ENCODE results near the gene PSMC1.
"Not testable (repeated sequence)": the region's sequence is repeated elsewhere in the genome, so short reads cannot be mapped to it uniquely, and the experiment has no call there.

PSMC1 gene

GRCh38 chr14:90256354-90257131 lies at the start of gene PSMC1:
Gene PSMC1 (plus strand): TSS chr14:90256553. CDS start chr14:90256598, 45 bp downstream.
- H3K4me3 ChIP-seq (ENCODE audit: low read length): peak within 1 kb of the TSS; percentile 96
- no peak for TF ChIP-seq CTCF (IDR thresholded peaks at IDR 0.05; ENCODE audit: insufficient read depth, low read depth, low read length, missing control alignments)
- peak; percentile 94 for DNase-seq (ENCODE audit: low read depth)

- no peak for DNase-seq (ENCODE audit: low read depth)
- H3K4me3 ChIP-seq (ENCODE audit: low read length): no peak overlapping the region
- TF ChIP-seq CTCF (IDR thresholded peaks at IDR 0.05; ENCODE audit: insufficient read depth, low read depth, low read length, missing control alignments): no peak
These were observed 43.1 kb upstream of the PSMC1 start for GRCh38 chr14:90213099-90213748.

- no peak overlapping the region for H3K4me3 ChIP-seq (ENCODE audit: low read length)
- DNase-seq (ENCODE audit: low read depth): no peak
- no peak for TF ChIP-seq CTCF (IDR thresholded peaks at IDR 0.05; ENCODE audit: insufficient read depth, low read depth, low read length, missing control alignments)
These were observed 27.9 kb upstream of the PSMC1 start for GRCh38 chr14:90228478-90228877.

- not testable (repeated sequence) for DNase-seq (ENCODE audit: low read depth); H3K4me3 ChIP-seq (ENCODE audit: low read length)
These were observed 26.4 kb upstream of the PSMC1 start for GRCh38 chr14:90229942-90230341.

GRCh38 chr14:90235179-90235976 lies 21.0 kb upstream of the PSMC1 start:
- peak; percentile 66 for DNase-seq (ENCODE audit: low read depth)
- peak; percentile 84 for TF ChIP-seq CTCF (IDR thresholded peaks at IDR 0.05; ENCODE audit: insufficient read depth, low read depth, low read length, missing control alignments)
- H3K4me3 ChIP-seq (ENCODE audit: low read length): no peak overlapping the region

GRCh38 chr14:90239139-90239538 lies 17.2 kb upstream of the PSMC1 start:
- no peak for TF ChIP-seq CTCF (IDR thresholded peaks at IDR 0.05; ENCODE audit: insufficient read depth, low read depth, low read length, missing control alignments)
- no peak overlapping the region for H3K4me3 ChIP-seq (ENCODE audit: low read length)
- DNase-seq (ENCODE audit: low read depth): no peak

- no peak overlapping the region for H3K4me3 ChIP-seq (ENCODE audit: low read length)
- TF ChIP-seq CTCF (IDR thresholded peaks at IDR 0.05; ENCODE audit: insufficient read depth, low read depth, low read length, missing control alignments): no peak
- no peak for DNase-seq (ENCODE audit: low read depth)
These were observed 13.9 kb upstream of the PSMC1 start for GRCh38 chr14:90242444-90242843.
